Upper lobe of left lung (tissue), 6 donors: ENCODE measurements around the gene COBL. TPM values are rescaled to one million over a fixed set of nuclear protein-coding genes. Genes with fewer than 3 reads are reported as not detected.

Experiments
- ATAC-seq, 2 donors: fragments of 200-7000 bp; cut with Tn5 transposase; one replicate each; pipeline ENCODE4 v1.9.1; 2022; ENCODE audit warnings: mild to moderate bottlenecking in 2 of 2, moderate library complexity in 2 of 2; ENCODE audit not compliant: low FRiP score in 2 of 2
- DNase-seq, 2 donors: peaks; one replicate each; pipeline ENCODE4 v3.0.0-alpha.2; 2019 to 2020
- H3K27ac ChIP-seq, 4 donors: fragments of 200-600 bp; sonication (generic); one replicate each; pipeline ENCODE4 v1.5.1; 2016 to 2019
- H3K27me3 ChIP-seq, 4 donors: fragments of 200-600 bp; sonication (generic); one replicate each; pipeline ENCODE4 v1.5.1; 2017 to 2019
- H3K36me3 ChIP-seq, 4 donors: fragments of 200-600 bp; sonication (generic); one replicate each; pipeline ENCODE4 v1.5.1; 2016 to 2019
- H3K4me1 ChIP-seq, 4 donors: fragments of 200-600 bp; sonication (generic); one replicate each; pipeline ENCODE4 v1.5.1; 2018 to 2019
- H3K4me3 ChIP-seq, 4 donors: fragments of 200-600 bp; sonication (generic); one replicate each; pipeline ENCODE4 v1.5.1; 2017 to 2019; ENCODE audit warnings: mild to moderate bottlenecking in 2 of 4, moderate library complexity in 1 of 4
- H3K9me3 ChIP-seq, 4 donors: fragments of 200-600 bp; sonication (generic); one replicate each; pipeline ENCODE4 v1.5.1; 2018 to 2019
- EP300 ChIP-seq, 4 donors: sonication (generic); formaldehyde crosslinking; IDR thresholded peaks; one replicate each; pipeline ENCODE4 v1.5.1; 2017; ENCODE audit warnings: antibody characterized with exemption in 4 of 4, control low read depth in 2 of 4
- POLR2A ChIP-seq, 4 donors: fragments of 450-650 bp; IDR thresholded peaks; one replicate each; pipeline ENCODE4 v1.5.1; 2016 to 2017; ENCODE audit warnings: antibody characterized with exemption in 4 of 4, mild to moderate bottlenecking in 2 of 4
- POLR2AphosphoS5 ChIP-seq, 2 donors: sonication (generic); formaldehyde crosslinking; IDR thresholded peaks; one replicate each; pipeline ENCODE4 v1.5.1; 2017; ENCODE audit warnings: antibody characterized with exemption in 2 of 2
- WGBS, 2 donors: methylation state at CpG; one replicate each; pipeline ENCODE4 v1.1.5; 2017 to 2018; 5-methylcytosine and 5-hydroxymethylcytosine counted together
- total RNA-seq, 6 donors: library from RNA; depleted of rRNA in 4 of 6; stranded (reverse); fragments of >200 nt in 4 of 6; gene quantifications; one replicate each; pipeline versions ENCODE4 v1.1.0 to v1.2.1, GENCODE V29; 2016 to 2021
- TF ChIP-seq, protein P1 (sequence below), 6 experiments: fragments of 450-650 bp in 4 of 6; fragments of 200-600 bp in 2 of 6; sonication (generic) in 2 of 6; IDR thresholded peaks; one replicate each; pipeline ENCODE4 v1.5.1; 2016 to 2019; ENCODE audit warnings: antibody characterized with exemption in 6 of 6
- donor health status: DM: no; HTN: no; CAD: no; lungs with moderate emphysema.
- donor health status: DM: no; HTN: yes; CAD: no; lungs with severe emphysema.

Gene COBL
- total RNA-seq, 6 donors from 2014 or later = 27.0 to 54.7 (median 36.8) TPM

DNA sequence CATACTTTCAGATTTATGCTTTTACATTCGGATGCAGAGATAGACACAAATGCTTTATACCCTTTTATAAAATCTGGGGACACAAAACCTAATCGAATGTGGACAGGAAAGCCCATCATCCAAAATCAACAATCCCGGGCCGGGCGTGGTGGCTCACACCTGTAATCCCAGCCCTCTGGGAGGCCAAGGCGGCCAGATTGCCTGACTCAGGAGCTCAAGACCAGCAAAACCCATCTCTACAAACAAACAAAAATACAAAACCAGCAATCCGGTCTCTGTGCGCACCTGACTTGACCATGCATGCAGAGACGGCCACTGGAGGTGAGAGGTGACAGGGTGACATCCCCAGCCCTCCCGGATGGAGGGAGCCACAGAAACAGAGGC, 13.5 kb downstream of the COBL start:
- peaks cover 0 to 8% (median 2%) of the 10 kb centered on the region in 4 donors for H3K4me1 ChIP-seq
- no peaks in the 10 kb centered on the region for H3K36me3 ChIP-seq
- H3K4me3 ChIP-seq = no peak overlapping the region
- 85 to 90% methylated on average over 10 of the region's 10 CpGs for WGBS, 2 donors
- H3K27ac ChIP-seq = no peak overlapping the region
- no peaks in the 10 kb centered on the region for H3K27me3 ChIP-seq
- ATAC-seq = no peak
- TF ChIP-seq POLR2AphosphoS5 (IDR thresholded peaks at IDR 0.05) (no peak), POLR2A (IDR thresholded peaks at IDR 0.05) (no peak), EP300 (IDR thresholded peaks at IDR 0.05) (no peak)
- TF ChIP-seq, protein P1, sequence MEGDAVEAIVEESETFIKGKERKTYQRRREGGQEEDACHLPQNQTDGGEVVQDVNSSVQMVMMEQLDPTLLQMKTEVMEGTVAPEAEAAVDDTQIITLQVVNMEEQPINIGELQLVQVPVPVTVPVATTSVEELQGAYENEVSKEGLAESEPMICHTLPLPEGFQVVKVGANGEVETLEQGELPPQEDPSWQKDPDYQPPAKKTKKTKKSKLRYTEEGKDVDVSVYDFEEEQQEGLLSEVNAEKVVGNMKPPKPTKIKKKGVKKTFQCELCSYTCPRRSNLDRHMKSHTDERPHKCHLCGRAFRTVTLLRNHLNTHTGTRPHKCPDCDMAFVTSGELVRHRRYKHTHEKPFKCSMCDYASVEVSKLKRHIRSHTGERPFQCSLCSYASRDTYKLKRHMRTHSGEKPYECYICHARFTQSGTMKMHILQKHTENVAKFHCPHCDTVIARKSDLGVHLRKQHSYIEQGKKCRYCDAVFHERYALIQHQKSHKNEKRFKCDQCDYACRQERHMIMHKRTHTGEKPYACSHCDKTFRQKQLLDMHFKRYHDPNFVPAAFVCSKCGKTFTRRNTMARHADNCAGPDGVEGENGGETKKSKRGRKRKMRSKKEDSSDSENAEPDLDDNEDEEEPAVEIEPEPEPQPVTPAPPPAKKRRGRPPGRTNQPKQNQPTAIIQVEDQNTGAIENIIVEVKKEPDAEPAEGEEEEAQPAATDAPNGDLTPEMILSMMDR (IDR thresholded peaks at IDR 0.05) = no peak
- no peak for DNase-seq
- no peaks in the 10 kb centered on the region for H3K9me3 ChIP-seq

DNA sequence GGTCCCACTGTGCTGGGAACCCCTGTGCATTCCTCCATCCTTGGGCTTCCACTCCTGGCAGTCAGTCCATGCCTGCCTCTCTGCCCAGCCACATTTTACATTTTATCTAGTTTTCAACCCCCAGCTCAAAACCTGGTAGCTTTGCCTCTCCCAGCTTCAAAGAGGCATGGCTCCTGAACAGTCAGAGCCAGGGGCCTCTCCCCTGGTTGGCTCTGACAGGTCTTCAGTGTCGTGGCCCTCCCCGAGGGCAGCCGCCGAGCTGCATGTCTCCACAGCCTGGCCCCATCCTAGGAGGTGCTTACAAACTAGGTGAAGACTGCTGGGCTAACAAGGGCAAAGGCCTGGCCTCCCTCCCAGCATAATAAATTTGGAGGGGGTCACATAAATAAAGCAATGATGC, 14.8 kb downstream of the COBL start:
- 78 to 90% methylated on average over 3 to 4 of the region's 4 CpGs for whole genome bisulfite sequencing, 2 donors
- no peaks in the 10 kb centered on the region for H3K9me3 ChIP-seq
- no peaks in the 10 kb centered on the region for H3K36me3 ChIP-seq
- DNase-seq (peak in 1 of 2 donors; percentile 32), ATAC-seq (no peak)
- no peaks in the 10 kb centered on the region for H3K27me3 ChIP-seq
- no peak overlapping the region for H3K4me3 ChIP-seq
- no peak for TF ChIP-seq POLR2AphosphoS5 (IDR thresholded peaks at IDR 0.05)
- no peak for TF ChIP-seq POLR2A (IDR thresholded peaks at IDR 0.05)
- no peak for TF ChIP-seq EP300 (IDR thresholded peaks at IDR 0.05)
- TF ChIP-seq, protein P1 (IDR thresholded peaks at IDR 0.05) = no peak
- H3K4me1 ChIP-seq = no peaks in the 10 kb centered on the region
- H3K27ac ChIP-seq = no peak overlapping the region

DNA sequence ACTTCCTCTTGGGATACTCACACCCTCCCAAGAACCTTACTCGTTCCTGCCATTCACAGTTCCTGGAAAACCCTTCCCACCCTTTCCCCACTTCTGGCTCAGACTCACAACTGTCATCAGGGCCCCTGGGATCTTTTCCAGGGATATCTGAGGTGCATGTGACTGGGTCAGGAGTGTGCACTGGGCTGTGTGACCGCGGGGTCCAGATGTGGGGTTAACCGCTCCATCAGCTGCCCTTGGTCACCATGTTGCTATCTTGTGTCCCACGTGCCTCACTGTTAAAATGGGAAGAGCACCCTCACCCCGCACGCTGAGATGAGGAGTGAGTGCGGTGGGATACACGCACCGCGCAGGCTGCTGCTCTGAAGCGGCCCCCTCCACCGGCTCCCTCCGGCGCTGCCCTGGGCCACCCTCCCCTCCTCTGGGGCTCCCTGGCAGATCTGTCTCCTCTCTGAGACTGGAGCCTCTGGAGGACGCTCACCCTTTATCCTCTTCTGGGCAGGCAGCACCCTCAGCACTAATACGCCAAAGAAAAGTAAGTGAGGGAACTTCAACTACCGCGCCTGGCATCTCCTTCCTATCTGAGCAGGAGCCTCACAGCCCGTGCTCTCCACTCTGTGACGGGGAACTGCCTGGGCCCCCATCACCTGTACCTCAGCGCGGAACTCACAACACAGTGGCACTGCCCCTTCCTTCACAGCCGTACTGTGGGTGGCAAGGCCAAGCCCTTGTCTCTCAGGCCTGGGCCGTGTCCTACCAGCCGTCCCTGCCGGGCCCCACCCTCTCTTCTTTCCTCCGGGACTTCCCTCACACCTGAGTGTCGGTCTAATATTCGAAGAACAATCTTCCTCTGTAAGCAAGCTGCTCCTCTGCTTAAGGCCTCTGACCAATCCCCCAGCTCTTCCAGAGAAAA, 15.6 kb downstream of the COBL start:
- Histone ChIP-seq H3K4me3 (no peak overlapping the region), H3K9me3 (no peaks in the 10 kb centered on the region), H3K27me3 (no peaks in the 10 kb centered on the region), H3K4me1 (no peaks in the 10 kb centered on the region), H3K36me3 (no peaks in the 10 kb centered on the region), H3K27ac (no peak overlapping the region)
- ATAC-seq = peak in 1 of 2 donors; percentile 24
- DNase-seq = peak in 1 of 2 donors; percentile 43
- 92 to 93% methylated on average over 24 to 28 of the region's 30 CpGs for WGBS, 2 donors
- TF ChIP-seq, protein P1 (IDR thresholded peaks at IDR 0.05) = no peak
- TF ChIP-seq POLR2A (IDR thresholded peaks at IDR 0.05) (no peak), EP300 (IDR thresholded peaks at IDR 0.05) (no peak), POLR2AphosphoS5 (IDR thresholded peaks at IDR 0.05) (no peak)

DNA sequence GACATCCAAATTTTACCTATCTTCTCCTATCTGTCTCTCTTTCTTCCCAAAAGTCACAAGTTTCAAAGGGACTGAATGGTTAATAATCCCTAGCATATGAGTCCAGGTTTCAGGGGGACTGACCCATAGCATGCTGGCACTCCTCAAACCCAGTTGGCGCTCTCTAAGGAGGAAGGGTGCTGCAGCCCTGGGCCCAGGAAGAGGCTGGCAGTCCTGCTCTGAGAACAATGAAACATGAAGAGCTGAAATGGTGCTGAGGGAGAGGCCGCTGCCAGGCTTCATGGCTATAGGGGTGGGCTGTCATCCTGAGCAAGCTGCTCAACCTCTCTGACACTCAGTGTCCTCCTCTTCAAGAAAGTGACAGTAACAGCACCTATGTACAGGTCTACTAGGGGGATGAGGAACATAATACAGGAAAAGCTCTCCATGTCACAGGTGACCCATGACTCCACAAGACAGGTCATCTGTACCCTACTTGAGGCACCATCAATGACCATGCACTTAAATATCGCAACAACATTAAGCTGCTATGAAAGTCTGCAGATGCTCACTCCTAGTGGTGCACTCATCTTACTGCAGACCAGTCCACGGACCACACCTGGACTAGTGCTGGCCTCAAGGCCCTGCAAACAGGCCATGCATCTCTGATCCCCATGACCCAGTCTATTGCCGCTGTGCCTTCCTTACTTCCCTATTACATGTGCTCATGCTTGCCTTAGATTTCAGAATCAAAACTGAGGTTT, 17.0 kb downstream of the COBL start:
- Histone ChIP-seq H3K4me1 (no peaks in the 10 kb centered on the region), H3K9me3 (no peaks in the 10 kb centered on the region), H3K36me3 (no peaks in the 10 kb centered on the region), H3K27me3 (no peaks in the 10 kb centered on the region), H3K4me3 (no peak overlapping the region), H3K27ac (no peak overlapping the region)
- DNase-seq (no peak), ATAC-seq (no peak)
- WGBS, 2 donors = 92 to 97% methylated on average over 5 of the region's 5 CpGs
- TF ChIP-seq EP300 (IDR thresholded peaks at IDR 0.05) (no peak), POLR2AphosphoS5 (IDR thresholded peaks at IDR 0.05) (no peak), POLR2A (IDR thresholded peaks at IDR 0.05) (no peak)
- TF ChIP-seq, protein P1 (IDR thresholded peaks at IDR 0.05) = no peak
